T-helper 17 cell (primary cell): ENCODE results near the gene GAS2L1. TPM values are rescaled to one million over a fixed set of nuclear protein-coding genes. Genes with fewer than 3 reads are reported as not detected.
A peak's percentile ranks its signal among the peaks of the same experiment; 100 is the strongest.

Source experiments
- ATAC-seq: fragments of 150-1000 bp; cut with Tn5 transposase; 2 replicates; pipeline ENCODE4 v1.10.0; 2021; ENCODE audit warnings: mild to moderate bottlenecking, moderate library complexity
- DNase-seq, 3 donors: peaks; one replicate each; pipeline versions ENCODE4 v3.0.0 to v3.0.0-alpha.2; 2020 to 2021
- H3K9me3 ChIP-seq: one replicate; pipeline ENCODE4 v1.7.0; 2013; ENCODE audit warnings: low read length, mild to moderate bottlenecking; ENCODE audit not compliant: control insufficient read depth, poor library complexity, severe bottlenecking
- H3K27ac Mint-ChIP-seq: one replicate; pipeline ENCODE4 v1.8.0; 2022; ENCODE audit warnings: mild to moderate bottlenecking, moderate library complexity, mixed read lengths
- H3K27me3 Mint-ChIP-seq: one replicate; pipeline ENCODE4 v1.8.0; 2022; ENCODE audit warnings: mixed read lengths
- H3K36me3 Mint-ChIP-seq: one replicate; pipeline ENCODE4 v1.8.0; 2022; ENCODE audit warnings: low read depth, mixed read lengths
- H3K4me1 Mint-ChIP-seq: one replicate; pipeline ENCODE4 v1.8.0; 2022; ENCODE audit warnings: mild to moderate bottlenecking, mixed read lengths
- H3K4me3 Mint-ChIP-seq: one replicate; pipeline ENCODE4 v1.8.0; 2022; ENCODE audit warnings: mild to moderate bottlenecking, moderate library complexity, mixed read lengths
- total RNA-seq, 4 donors: library from RNA in 2 of 4; stranded (reverse) in 2 of 4; gene quantifications; one replicate each; pipeline ENCODE4 v1.2.3 and lab custom pipeline; 2022 to 2026

Gene GAS2L1
- total RNA-seq, 2 donors from 2014 or later, result 2.5 to 32.6 TPM

DNA sequence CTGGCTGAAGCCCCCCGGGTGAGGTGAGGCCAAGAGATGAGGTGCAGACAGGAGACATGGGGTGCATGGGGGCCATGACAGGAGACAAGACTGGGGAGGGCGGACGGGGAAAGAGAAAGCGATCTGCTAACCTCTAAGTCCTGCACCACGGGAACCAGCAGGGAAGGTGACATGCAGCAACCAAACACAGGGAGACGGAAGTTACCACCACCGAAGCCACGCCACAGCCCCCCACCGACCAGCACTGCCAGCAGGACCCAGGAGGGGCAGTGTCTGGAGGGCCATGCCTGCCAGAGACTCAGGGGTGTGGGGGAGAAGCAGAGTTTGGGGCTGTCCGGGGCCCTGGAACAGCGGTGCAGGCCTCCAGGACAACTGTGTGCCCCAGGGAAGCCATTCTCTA is 23.1 kb downstream of the GAS2L1 start:
- H3K27me3 Mint-ChIP-seq, result no peaks in the 10 kb centered on the region
- no peaks in the 10 kb centered on the region for H3K9me3 ChIP-seq
- DNase-seq, result no peak
- H3K4me3 Mint-ChIP-seq, result no peak overlapping the region
- H3K36me3 Mint-ChIP-seq, result peaks cover 5% of the 10 kb centered on the region
- no peak overlapping the region for H3K27ac Mint-ChIP-seq
- no peaks in the 10 kb centered on the region for H3K4me1 Mint-ChIP-seq
- ATAC-seq, result no peak

DNA sequence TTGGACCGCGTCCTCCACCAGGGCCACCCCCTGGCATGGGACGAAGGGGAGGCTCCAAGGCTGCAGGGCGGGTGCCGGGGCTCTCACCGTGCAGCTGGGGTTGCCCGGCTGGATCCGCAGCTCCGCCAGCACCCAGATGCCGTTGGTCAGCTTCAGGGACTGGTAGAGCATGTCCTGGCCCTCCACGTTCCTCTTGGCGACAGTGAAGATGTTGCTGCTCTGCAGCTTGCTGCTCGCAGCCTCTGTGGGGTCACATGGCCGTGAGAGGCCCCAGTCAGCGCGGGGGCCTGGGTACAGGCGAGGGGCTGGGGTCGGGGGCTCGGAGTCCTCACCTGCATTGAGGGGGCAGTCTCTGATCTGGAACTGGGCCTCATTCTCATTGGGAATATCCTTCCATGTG is 23.8 kb downstream of the GAS2L1 start:
- Mint-ChIP-seq H3K27ac (no peak overlapping the region), H3K4me1 (no peaks in the 10 kb centered on the region), H3K27me3 (no peaks in the 10 kb centered on the region), H3K36me3 (peaks cover 5% of the 10 kb centered on the region), H3K4me3 (no peak overlapping the region)
- ATAC-seq (no peak), DNase-seq (no peak)
- H3K9me3 ChIP-seq, result no peaks in the 10 kb centered on the region

DNA sequence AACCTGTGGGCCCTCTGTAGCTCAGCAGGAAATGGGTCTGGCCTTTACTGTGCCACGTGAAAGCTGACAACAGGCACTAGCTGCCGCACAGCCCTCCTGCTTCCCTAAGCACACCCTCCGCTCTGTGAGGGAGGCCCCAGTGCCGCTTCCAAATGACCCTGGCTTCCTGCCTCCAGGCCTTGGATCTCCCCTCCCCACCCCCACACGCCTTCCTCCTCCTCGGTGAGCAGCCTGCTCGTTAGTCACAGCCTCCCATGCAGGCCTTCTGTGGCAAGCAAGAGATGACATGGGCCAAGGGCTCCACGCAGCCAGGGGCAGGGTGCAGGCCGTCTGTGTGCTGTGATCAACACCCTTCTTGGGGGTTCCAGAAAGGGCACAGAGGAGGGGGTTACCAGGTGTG is 24.3 kb downstream of the GAS2L1 start:
- H3K9me3 ChIP-seq, result no peaks in the 10 kb centered on the region
- no peak for ATAC-seq
- Mint-ChIP-seq H3K36me3 (peaks cover 6% of the 10 kb centered on the region), H3K4me3 (no peak overlapping the region), H3K4me1 (peaks cover 2% of the 10 kb centered on the region), H3K27me3 (no peaks in the 10 kb centered on the region), H3K27ac (no peak overlapping the region)
- DNase-seq, result no peak

DNA sequence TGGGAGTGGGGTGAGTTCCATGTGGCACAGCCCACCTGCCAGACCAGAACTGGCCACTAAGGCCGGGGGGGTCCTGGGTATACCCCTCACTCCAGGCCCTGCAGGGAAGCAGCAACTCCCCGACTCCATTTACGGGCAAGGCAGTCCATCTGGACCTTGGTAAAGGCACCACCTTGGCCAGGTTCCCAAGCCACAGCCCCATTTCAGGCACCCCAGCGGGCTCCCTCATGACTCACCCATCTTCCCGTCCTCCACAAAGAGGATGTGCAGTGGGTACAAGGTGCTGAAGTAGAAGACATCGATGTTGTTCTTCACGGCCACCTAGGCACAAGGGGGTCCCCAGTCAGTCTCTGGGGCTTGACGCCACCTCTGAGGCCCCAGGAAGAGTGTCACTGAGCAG is 24.8 kb downstream of the GAS2L1 start:
- peaks cover 8% of the 10 kb centered on the region for H3K36me3 Mint-ChIP-seq
- H3K27ac Mint-ChIP-seq, result no peak overlapping the region
- H3K27me3 Mint-ChIP-seq, result no peaks in the 10 kb centered on the region
- DNase-seq (no peak), ATAC-seq (no peak)
- H3K9me3 ChIP-seq, result no peaks in the 10 kb centered on the region
- H3K4me1 Mint-ChIP-seq, result peaks cover 2% of the 10 kb centered on the region
- no peak overlapping the region for H3K4me3 Mint-ChIP-seq

DNA sequence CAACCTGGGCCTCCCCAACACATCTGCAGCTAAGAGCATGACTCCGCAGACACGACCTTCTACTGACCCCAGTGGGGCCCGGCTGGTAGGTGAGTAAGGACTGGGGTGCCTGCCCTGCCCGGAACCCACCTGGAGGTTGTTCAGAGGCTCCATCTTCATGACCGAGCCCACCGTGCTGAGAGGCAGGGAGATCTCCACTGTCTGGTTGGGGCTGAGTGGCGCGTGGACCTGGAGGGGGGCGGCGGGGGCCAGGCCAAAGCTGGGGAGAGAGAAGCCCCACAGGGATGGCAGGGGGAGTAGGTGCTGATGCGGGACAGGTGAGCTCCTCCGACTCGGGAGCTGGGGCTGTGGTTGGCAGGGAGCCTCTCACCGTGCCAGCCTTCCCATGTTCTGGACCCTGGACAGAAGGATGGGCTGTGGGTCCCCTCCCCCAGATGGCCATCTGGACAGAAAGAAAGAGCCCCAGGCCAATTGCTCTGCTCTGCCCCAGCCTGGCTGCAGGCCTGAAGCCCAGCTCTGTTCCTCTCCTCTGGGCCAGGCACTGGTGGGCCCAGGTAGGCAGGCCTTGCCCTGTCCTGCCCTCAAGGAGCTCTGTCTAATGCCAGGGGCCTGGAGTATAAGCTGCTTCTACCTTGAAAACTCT is 25.3 kb downstream of the GAS2L1 start:
- Mint-ChIP-seq H3K27me3 (no peaks in the 10 kb centered on the region), H3K27ac (no peak overlapping the region), H3K4me3 (no peak overlapping the region), H3K36me3 (peaks cover 5% of the 10 kb centered on the region), H3K4me1 (peaks cover 2% of the 10 kb centered on the region)
- DNase-seq (no peak), ATAC-seq (no peak)
- H3K9me3 ChIP-seq, result no peaks in the 10 kb centered on the region

DNA sequence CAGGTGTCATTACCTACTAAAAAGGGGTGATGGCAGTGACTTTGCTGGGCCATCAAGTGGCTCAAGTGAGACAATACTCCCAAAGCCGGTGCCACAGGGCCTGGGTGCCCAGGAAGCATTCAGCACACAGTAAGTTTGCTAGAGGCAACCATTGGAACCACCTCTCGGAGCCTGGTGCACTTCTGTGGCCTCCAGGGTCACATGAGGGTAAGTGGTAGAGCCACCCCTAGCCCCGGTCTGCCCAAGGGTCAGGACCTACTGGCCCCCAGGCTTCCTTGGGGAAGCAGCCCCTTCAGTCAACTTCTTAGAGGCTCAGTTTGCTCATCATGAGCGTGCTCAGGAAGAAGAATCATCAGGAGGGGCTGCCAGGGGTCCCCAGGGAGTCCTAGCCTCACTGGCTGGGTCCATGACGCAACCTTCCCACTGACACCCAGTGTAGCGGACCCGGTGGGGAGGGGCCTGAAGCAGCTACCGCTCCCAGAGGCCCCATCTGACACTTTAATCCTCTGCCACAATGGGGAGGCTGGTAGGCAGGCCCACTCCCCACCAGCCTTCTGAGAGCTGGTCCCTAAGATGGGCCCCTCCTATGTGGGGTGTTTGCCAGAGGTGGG is 26.5 kb downstream of the GAS2L1 start:
- no peaks in the 10 kb centered on the region for H3K27me3 Mint-ChIP-seq
- no peaks in the 10 kb centered on the region for H3K9me3 ChIP-seq
- H3K27ac Mint-ChIP-seq, result no peak overlapping the region
- H3K4me1 Mint-ChIP-seq, result peaks cover 2% of the 10 kb centered on the region
- ATAC-seq, result no peak
- H3K4me3 Mint-ChIP-seq, result no peak overlapping the region
- H3K36me3 Mint-ChIP-seq, result peaks cover 5% of the 10 kb centered on the region
- DNase-seq, result no peak

DNA sequence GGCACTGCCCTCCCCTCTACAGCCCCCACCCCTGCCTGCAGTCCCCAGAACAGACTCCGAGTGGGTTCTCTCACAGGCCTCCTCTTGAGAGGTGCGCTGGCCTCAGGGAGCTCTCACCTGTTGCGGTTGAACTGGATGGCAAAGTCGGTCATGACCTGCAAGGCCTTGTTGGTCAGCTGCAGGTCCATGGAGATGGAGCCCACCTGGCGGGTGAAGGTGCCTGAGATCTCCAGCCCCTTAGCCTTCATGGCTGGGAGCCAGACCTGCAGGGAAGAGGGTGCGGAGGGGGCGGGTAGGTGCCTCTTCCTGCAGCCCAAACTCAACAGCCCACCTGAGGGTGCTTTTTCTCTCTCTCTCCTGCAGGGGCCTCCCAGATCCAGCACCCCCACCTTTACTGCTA is 27.7 kb downstream of the GAS2L1 start:
- Mint-ChIP-seq H3K4me3 (no peak overlapping the region), H3K27me3 (no peaks in the 10 kb centered on the region), H3K4me1 (peaks cover 4% of the 10 kb centered on the region), H3K27ac (no peak overlapping the region), H3K36me3 (peaks cover 9% of the 10 kb centered on the region)
- ATAC-seq (no peak), DNase-seq (no peak)
- no peaks in the 10 kb centered on the region for H3K9me3 ChIP-seq

DNA sequence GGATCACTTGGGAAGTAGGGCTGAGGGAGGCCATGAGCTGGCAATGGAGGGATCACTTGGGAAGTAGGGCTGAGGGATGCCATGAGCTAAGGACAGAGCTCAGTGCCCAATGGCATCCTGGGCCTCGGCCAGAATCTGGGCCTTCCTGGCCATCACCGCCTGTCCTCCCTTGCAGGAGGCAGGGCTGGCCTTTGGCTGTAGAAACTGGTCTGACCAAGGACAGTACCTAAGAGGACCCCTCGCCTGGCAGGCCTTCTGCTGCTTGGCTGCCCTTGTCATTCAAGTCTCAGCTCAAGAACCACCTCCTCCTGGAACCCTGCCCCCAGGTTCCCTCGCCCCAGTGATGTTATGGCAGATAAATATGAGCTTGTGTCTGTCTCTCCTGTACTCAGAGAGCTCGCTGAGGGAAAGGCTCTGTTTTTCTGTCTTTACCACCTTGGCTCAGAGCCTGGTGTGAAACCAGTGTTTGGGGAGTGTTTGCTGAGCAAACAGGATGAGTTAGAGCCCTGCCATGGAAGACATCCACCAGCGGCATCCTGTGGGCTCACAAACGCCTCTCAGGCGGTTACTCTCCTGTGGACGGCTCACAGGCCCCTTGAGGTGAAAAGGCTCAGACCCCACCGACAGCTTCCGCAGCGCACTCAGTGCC is 28.4 kb downstream of the GAS2L1 start:
- peaks cover 4% of the 10 kb centered on the region for H3K4me1 Mint-ChIP-seq
- peaks cover 10% of the 10 kb centered on the region for H3K36me3 Mint-ChIP-seq
- H3K9me3 ChIP-seq, result no peaks in the 10 kb centered on the region
- DNase-seq, result no peak
- no peaks in the 10 kb centered on the region for H3K27me3 Mint-ChIP-seq
- ATAC-seq, result no peak
- H3K4me3 Mint-ChIP-seq, result no peak overlapping the region
- no peak overlapping the region for H3K27ac Mint-ChIP-seq

DNA sequence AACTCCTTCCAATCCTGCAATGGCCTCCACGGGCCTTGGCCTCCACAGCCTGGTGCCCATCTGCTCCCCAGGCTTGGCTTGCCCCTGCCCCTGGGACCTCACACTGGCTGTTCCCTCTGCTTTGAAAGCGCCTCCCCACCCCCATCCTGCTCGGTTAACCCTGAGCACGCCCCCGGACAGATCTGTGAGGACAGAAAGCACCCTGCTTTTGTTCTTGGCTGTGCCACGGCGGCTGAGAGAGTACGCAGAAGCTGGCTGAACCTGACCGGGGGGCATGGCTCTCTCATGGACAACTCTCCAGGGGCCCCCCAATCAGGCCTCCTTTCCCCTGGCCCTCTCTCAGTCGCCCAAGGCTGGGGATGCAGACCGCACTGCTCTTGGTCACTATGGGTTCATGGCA is 29.2 kb downstream of the GAS2L1 start:
- ATAC-seq, result no peak
- peaks cover 4% of the 10 kb centered on the region for H3K4me1 Mint-ChIP-seq
- H3K9me3 ChIP-seq, result no peaks in the 10 kb centered on the region
- peaks cover 10% of the 10 kb centered on the region for H3K36me3 Mint-ChIP-seq
- no peak overlapping the region for H3K4me3 Mint-ChIP-seq
- no peak overlapping the region for H3K27ac Mint-ChIP-seq
- no peak for DNase-seq
- no peaks in the 10 kb centered on the region for H3K27me3 Mint-ChIP-seq

DNA sequence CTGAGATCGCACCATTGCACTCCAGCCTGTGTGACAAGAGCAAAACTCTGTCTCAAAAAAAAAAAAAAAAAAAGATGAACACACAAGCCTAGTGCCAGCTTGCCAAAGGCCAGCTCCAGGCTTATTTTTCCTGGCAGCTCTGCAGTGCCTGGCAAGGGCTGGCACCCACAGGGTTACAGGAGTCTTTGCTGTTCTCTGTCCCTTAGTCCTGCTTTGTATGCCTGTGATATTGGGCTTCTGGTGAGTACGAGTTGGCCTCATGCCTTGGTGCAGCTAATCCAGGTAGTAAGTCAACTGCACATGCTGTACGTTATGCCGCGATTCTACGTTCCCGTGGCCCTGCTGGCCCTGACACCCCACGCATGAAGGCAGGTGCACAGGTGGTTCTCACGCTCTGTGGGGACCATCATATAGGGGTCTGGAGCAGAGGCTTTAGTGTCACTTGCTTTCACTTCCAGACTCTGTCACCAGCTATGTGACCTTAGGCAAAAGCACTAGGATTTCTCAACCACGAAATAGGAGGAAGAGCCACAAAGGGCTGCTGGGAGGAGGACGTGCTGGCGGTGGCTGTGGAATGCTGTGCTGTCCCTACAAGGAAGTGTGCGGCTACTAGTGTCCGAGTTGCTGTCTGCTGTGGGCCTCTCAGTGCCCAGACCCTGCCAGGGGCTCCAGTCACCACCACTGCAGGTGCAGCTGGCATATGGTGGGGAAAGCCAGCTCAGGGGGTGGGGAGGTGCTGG is 30.5 kb downstream of the GAS2L1 start:
- H3K27me3 Mint-ChIP-seq, result no peaks in the 10 kb centered on the region
- H3K4me3 Mint-ChIP-seq, result peak overlapping the region; percentile 19
- ATAC-seq (no peak), DNase-seq (no peak)
- H3K4me1 Mint-ChIP-seq, result peaks cover 4% of the 10 kb centered on the region
- H3K36me3 Mint-ChIP-seq, result peaks cover 10% of the 10 kb centered on the region
- H3K9me3 ChIP-seq, result no peaks in the 10 kb centered on the region
- no peak overlapping the region for H3K27ac Mint-ChIP-seq

DNA sequence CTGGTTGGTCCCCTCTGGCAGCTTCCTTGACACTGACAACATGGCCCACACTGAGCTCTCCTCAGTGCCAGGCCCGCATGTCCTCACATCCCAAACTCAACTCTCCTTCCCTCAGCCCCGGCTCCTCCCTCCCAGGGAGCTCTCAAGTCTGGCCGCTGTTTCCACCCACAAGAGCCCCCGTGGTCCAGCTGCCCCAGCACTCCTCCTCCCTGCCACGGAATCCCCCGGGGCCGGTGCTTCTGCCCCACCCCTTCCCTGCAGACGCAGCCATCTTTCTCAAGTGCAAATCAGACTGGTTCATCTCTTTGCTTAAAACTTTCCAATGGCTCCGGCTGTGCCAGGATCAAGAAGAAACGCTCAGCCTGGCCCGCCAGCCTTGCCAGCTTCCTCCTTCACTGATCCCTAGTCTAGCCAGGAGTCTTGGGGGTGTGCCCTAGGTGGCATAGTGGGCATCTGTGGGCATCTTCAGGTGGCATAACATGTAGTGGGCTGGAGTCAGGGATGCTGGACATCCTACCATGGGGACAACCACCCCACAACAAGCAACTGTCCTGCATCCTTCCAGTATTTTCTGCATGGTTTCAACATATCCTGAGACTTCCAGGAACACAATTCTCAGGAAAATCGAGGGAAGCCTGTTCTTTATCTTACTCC is 31.3 kb downstream of the GAS2L1 start:
- peaks cover 4% of the 10 kb centered on the region for H3K4me1 Mint-ChIP-seq
- no peak overlapping the region for H3K27ac Mint-ChIP-seq
- no peaks in the 10 kb centered on the region for H3K27me3 Mint-ChIP-seq
- no peaks in the 10 kb centered on the region for H3K9me3 ChIP-seq
- H3K4me3 Mint-ChIP-seq, result no peak overlapping the region
- DNase-seq (no peak), ATAC-seq (no peak)
- H3K36me3 Mint-ChIP-seq, result peaks cover 10% of the 10 kb centered on the region

DNA sequence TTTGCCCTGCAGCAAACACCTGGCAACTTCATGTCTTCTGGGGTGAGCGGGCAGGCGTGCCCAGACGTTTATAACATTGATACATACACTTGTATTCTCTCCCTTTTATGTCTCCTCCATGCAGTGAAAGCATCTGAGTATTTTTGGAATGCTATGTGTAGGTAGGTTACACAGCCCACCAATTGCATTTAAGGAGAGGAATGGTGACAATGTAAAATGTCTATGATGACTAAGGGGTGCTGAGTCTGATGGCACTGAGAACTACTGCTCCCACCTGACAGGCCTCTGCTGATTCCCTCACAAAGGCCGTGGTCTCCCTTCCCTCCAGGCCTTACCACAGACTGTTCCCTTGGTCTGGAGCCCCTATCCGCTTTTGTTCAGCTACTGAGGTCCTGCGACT is 31.9 kb downstream of the GAS2L1 start:
- peaks cover 11% of the 10 kb centered on the region for H3K36me3 Mint-ChIP-seq
- peaks cover 4% of the 10 kb centered on the region for H3K4me1 Mint-ChIP-seq
- no peak overlapping the region for H3K27ac Mint-ChIP-seq

More for the DNA sequence above, 31.9 kb downstream of the GAS2L1 start:
- ATAC-seq (no peak), DNase-seq (no peak)
- no peak overlapping the region for H3K4me3 Mint-ChIP-seq
- no peaks in the 10 kb centered on the region for H3K9me3 ChIP-seq
- no peaks in the 10 kb centered on the region for H3K27me3 Mint-ChIP-seq
